Middle frontal gyrus (tissue), 1 donor: ENCODE results near the gene HOXA6.

ENCODE experiments used
- DNase-seq: peaks from one replicate; pipeline ENCODE4 v3.0.0-alpha.2; 2015; ENCODE audit warnings: low spot score; ENCODE audit errors: extremely low spot score

The HOXA6 gene

DNA sequence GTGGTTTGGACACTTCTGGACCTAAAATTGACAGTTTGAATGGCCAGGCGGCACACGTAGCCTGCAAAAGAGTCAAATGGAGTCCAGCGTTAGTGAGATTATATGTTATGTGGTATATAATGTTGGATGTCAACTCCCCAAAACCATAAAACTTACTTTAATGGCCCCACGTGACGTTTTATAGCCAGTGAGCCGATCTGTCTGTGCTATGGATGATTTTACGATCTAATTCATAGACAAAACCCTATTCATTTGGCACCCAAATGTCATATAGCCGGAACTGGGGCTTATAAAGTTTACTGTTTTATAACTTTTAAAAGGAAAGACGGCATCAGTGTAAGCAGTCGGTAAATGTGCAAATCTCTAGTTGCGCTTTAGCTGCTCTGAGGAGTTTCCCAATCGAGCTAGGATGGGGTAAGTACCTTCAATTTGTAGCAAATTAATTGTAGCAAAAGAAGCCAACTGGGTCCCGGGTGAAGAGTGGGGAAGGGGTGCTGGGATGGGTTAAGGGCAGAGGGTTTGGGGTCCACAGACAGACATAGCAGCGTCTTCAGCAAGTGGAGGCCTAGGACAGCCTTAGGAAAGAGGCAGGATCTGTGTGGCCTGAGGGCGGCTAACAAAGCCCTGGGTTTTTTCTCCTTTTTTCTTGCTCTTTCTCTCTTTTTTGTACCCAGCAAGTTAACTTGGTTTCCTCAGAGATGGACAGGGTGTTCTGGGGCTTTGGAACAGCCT lies 7.3 kb downstream of the HOXA6 start:
- no peak for DNase-seq

DNA sequence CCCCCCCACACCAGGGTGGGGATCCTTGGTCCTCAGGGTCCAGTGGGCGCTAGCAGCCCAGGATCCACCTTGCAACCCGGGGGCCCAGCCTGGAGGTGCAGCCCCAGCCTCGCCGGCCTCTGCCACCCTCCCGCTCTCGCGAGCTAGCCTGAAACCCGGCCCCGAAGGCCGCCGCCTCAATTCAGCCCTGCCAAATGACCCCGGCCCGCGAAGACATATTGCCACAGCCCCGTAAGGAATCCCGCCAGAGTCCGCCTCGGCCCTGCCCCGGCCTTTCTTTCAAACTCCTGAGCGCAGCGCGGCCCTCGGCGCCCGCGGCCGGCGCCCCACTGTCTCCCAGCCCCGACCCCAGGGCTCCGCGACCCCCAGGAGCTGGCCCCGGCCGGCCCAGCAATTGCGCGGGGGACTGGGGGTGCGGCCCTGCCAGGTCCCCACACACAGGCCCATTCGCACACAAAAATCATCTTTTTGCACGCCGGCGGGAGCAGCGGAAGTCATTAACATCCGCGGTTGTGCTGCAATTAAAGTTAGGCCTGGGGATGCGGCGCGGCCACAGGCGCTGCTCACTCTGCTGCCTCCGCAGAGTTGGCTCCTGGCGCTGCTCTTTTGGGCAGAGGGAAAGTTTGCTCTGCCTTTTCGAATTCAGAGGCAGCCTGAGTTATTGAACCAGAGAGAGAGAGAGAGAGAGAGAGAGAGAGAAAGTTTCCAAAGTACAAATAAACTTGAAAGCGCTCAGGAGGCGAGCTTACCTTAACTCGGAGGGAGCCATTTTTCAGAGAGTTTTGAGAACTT lies 8.0 kb downstream of the HOXA6 start:
- no peak for DNase-seq

DNA sequence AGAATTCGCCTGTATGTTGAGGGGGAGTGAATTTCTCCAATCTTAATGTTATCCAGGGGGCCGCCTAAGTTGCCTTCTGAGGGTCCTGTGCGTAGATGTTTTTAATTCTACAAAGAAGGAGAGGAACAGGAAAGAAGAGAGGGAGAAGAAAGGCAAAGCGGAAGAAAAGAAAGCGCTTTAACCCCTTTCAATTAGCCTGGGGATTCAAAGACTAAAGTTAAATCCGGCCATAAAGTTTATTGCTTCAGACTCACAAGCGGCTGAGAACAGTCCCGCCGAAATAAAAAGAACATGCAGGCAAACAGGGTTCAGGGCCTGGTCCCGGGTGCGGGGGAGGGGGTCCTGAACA lies 8.6 kb downstream of the HOXA6 start:
- DNase-seq, result no peak

DNA sequence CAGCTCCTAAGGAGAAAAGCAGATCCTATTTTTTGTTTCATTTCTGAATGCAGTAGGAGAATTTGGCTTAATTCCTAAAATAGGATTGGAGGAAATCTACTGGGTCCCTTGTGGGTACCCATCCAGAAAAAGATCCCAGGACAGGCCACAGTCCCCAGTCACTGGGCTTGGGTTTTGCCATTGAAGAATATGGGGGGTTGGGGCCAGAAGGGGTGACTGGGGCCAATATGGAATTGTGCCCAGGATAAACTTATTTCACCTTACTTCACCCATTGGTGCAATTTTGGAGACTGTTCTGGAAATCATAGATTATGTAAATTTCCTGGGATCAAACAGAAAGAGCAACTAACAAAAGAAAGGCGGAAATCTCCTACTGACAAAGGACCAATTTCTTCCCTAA lies 9.1 kb downstream of the HOXA6 start:
- no peak for DNase-seq

DNA sequence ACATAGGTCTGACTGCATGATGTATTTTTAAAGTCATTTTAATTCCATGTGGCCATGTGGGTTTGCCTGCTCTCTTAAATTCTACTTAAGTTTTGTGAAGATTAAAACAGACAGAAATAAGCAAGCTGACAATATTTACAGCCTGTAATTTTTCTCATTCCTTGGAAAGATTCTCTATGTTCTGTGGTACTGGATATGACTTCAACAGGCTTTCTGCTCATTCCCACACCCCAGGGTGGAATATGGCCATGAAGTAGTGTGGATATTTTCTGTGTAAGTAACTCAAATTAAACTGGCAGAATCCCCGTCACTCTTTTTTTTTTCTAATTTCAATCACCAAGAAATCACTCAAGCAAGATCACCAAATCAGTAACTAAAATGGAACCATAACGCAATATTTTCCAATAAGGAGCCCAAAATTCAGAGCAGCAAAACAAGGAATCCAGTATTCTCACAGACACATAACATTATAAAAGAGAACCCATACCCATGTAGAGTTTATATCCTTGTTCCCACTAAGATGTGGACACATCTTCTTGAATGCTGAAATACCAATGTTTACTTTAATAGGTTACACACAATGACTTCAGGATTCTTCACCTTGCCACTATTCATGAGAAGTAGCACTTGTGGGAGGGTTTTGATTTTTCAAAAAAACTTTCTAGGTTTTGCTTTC lies 9.8 kb downstream of the HOXA6 start:
- no peak for DNase-seq

DNA sequence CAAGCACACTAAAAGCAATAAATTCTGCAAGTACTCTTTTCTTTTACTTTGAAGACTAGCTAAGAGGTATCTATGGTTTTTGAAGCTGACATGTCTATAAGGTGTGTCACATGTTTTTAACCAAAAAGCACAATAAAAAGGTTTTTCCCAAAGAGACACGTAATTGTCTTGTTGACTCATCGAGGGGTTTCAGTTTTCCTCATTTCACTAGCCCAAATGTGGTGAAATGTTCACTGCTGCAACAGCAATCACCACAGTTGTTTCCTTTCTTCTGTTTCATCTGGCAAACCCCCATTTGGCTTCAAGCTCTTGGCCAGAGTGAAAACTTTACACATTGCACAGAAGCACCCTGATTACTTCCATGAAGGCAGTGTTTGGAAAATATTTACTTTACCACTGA lies 13.2 kb downstream of the HOXA6 start:
- DNase-seq, result no peak

DNA sequence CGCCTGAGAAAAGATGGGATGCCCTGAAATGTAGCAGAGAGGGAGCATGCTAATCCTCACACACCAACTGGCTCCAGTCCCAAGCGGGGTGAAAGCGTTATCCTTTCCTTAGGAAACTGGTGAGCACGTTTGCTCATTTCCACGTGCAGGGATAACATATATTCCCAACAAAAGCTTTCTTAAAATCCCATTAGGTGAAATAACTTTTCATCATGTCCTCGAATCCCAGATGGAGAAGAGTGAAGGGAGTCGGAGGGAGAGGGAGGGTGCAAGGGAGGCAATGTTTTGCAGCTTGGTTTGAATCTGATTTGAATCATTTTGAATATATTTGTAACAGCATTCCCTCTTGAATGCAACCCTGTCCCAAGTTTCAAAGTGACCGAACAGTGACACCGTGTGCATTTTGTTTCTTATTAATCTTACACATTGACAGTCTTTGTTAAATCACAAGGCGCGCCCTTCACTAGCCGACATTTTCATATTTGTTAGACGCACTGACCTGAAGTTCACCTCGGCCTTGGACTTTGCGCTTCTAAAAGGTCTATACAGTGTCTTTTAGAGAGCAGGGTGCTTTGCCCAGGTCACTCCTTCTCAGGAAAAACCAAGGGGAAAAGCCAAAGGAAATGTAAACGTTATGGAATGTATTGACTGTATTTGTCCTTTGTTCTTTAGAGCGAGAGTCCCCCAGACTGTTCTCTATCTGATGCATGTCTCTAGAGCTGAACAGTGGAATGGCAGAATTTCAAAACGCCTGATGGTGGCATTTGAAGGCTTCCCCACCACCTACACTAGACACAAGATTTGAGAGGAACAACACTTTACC lies 14.0 kb downstream of the HOXA6 start:
- DNase-seq, result no peak

DNA sequence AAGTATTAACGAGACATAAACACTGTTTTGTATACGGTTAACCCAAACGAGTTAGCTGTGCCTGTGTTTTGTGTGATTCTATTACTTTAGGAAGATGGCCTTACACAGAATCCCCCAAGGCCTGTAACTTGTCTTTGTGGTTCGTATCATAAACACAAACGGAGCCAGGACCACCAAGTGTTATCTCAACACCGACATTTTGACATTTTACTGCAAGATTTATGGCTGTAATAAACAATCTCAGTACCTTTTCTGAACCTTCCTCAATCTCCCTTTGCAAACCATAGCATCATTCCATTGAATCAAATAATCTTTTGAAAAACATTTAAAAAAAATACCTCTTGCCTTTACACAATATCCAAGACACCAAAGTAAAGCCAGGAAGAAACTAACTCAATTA lies 14.6 kb downstream of the HOXA6 start:
- no peak for DNase-seq

DNA sequence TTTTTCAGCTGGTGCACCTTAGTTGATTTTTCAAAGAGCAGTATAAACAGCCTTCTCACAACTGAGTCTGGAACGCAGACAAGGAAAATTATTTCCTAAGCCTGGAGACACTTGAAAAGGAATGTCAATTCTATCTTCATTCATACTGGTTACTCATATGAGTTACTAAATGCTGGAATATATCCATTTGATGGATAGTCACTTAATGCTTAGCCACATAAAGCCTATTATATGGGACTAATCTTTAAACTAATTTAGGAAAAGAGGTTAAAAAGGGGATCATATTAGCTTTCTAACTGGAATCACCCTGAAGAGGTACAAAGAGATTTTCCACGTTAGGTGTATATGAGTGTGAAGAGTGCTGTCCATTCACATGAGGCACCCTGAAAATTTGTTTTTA lies 15.4 kb downstream of the HOXA6 start:
- DNase-seq, result no peak

DNA sequence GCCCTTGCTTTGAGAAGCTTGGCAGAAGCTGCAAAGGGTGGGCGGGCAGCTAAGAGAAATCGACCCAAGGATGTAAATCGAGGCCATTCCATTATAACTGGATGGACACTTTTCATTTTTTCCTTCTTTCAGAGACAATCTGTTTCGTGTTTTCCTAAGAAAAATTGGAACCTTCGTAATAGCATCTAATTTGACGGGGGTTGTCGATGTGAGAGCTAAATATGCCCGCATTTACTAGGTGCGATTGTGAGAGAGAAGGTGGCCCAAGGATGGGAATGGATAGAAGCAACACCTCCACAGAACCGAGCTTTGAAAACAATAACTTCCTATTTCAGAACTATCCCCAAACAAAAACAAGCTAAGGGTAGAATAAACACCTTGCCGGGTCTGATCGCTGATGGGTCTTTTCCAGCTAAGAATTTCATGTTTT lies 16.2 kb downstream of the HOXA6 start:
- no peak for DNase-seq

DNA sequence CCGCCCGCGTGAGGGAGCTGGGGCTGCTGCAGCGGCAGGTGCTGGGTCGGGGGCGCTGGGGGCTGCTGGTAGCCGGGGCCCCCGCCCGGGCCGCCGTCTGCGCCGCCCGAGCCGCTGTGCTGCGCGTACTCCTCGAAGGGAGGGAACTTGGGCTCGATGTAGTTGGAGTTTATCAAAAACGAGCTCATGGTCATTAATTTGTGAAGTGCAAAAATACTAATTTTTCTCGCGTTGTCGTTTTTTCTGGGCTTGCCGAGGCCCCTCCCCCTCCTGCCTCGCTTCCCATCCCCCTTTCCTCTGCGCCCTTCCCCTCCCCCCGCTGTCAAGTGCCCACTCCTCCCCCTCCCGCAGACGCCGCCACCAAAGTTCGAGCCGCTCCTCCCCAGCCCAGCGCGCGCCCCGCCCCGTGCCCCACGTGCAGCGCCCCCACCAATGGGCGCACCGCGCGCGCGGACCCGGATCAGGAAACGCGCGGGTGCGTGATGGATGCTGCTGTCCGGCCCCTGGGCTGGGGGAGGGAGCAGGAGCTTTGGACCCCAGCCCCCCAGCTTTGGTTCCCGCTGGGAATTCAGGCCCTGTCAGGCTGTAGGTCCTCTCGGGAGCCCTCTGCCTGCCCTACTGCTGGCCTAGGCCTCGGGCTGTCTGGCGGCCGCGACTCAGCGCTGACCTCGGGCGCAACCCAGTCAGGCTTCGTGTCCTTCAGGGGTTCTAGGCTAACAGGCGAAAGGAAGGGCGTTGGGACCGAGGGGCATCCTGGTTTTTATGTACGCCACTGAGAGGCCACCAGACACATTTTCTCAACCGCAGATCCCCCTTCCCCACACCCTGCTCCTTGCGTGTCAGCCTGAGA lies 16.8 kb downstream of the HOXA6 start, which contains the start of gene HOXA4:
Gene HOXA4, minus strand, starts transcription at position 218 of the 850 bp plus-strand sequence. Its CDS starts 24 bp downstream, at position 194.
- no peak for DNase-seq

DNA sequence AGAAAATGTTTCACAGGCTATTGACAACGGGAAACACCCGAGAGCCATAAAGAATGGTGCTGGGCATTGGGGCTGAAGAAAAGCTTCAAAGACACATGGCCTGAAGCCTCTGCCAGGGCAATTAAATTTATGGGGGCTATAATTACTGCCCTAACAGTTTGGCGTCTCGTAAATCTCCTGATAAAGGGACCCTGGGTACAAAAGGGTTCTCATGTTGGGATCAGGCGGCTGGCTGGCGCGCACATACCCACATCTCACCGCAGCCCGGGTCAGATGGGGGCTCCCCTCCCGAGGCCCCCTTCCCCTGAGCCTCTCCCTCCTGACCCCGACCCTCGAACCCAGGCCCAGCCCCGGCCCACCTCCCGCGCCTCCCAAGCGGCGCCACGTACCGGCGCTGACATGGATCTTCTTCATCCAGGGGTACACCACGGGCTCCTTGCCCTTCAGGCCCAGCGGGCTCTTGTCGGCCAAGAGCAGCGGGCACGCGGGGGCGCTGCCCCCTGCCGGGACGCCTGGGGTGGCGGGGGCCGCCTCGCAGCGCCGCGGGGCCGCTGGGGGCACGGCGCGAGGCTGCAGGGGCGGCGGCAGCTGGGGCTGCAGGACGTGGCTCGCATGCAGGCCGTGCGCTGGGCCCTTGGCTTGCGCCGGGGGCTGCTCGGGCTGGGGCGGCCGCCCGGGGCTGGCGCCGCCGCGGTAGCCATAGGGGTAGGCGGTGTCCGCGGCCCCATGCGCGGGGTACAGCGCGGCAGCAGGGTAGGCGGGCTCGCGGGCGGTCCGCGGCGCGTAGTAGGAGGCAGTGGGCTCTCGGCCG lies 17.6 kb downstream of the HOXA6 start:
- DNase-seq, result no peak

DNA sequence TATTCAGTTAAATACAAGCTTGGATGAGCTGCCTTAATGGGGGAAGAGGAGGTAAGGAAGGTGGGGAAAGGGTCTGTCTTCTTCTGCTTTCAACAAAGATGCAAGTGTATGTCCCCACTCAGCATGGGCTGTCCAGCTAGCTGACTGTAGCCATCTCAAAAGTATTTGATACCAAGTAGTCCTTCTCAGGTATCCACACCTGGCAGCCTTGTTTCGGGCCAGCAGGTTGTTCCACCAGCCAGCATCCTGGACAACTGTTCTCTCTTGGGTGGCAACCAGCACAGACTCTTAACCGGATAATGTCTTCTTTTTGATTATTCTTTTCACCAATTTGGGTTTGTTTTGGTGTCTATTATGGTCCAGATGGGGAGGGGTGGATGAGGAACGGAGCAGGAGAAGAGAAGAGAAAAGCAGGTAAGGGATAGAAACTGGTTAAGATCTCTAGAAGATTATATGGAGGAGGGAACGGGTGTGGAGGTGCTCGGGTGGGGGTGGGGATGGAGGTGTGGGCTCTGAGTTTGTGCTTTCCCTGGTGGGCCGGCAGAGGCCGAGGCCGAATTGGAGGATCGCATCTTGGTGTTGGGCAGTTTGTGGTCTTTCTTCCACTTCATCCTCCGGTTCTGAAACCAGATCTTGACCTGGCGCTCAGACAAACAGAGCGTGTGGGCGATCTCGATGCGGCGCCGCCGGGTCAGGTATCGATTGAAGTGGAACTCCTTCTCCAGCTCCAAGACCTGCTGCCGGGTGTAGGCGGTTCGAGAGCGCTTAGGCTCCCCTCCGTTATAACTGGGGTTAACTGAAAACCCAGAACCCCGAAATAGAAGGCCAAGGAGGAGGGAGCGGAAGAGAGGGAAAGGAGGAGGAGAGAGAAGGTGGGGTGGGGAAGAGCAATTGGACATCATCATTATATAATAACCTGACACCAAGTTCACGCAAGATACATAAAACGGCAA lies 18.5 kb downstream of the HOXA6 start:
- no peak for DNase-seq

DNA sequence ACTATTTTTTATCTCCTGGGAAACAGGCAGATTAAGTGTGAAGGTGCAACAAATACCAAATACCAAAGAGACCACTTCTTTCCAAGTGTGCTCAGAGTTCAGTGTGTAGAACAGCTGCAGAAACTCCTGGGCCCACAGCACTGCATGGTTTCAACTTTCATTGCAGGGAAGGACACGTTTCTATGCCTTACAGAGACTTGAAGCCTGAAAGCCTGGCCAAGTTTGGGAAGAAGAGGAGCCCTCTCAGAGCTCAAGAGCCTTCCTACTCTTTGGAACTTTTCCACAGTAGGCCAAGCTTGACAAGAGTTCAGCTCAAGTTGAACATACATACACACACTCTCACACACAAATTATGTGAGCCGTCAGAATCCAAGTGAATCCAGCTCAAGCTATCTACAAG lies 19.5 kb downstream of the HOXA6 start:
- DNase-seq, result no peak

DNA sequence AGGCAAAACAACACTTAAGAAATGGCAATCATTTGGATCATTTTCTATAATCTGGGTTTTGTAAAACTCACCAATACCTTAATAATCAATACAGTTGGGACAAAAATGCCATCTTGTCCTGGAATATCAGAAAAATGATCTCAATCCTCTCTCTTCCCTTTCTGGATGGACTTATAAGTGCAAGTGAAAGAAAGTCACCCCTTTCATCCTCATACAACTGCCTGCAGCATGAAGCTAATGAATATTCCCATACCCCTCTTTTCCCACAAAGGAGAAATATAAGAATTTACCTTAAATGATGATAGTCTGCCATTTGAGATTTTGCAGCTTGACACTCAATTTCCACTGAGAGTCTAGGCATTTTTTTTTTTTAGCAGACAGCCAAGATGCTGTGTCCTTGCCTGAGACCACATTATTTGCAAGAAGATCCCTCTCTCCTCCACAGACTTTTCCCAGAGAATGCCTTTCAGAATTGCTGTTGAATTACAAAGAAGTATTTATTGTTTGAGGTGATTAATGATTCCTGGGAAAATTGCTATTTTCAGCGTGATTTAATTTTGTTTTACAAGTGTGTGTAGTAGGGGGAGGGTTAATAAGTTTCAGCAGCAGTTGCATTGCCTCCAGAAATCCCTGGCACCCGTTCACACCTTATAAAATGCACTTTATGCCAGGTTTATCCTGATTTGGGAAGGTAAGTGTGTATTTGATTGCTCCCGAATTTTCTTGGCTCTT lies 20.8 kb downstream of the HOXA6 start:
- no peak for DNase-seq

DNA sequence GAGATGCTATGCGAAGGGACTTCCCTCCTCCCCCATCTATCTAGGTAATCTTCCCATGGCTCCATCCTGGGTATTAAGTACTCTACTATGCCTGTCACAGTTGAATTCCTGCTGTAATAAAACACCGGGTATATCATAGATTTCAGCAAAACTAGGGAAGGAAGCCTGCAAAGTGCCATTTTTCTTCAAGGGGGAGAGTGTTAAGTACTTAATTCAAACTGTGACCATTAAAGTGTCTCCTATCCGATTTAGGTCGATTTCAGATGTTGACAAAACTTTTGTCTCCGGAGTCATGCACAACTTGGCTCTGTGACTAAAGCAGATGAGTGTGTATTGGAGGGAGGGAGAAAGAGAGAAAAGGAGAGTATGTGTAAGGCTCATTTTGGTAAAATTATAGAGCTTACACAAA lies 21.6 kb downstream of the HOXA6 start:
- DNase-seq, result no peak

DNA sequence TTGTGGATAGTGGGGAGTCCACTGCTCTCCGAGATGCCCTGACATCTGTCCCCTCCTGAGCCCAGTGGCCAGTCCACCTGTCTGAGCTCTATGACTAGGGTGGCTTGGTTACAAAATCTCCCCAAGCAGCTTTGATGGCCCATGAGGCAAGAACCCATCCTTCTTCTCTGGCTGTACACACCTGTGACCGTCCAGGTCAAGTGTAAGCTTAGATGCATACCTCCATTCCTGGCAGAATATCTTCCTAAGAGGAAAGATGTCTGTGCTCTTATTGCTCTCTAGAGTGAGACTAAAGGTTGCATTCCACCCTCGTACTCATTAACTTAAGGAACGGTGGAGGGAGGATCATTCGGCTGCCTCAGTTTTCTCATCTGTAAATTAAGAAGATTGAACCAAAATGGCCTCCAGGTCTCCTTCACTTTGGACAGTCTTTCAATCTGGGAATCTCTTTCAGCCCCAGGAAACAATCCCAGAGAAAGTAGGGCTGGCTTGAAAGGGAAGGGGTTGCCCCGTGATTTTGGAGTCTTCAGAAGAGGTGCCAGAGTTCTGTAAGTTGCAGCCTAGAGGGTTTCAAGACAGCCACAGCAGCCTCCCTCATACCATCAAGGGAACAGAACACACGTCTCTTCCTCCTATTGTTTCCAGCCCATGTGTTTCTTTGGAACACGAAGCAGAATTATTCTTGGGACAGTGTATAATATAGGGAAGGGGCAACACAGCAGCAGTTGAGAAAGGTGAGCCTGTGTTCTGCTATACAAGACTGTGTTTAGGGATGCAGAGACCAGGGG lies 22.5 kb downstream of the HOXA6 start:
- no peak for DNase-seq
